ENCODE measurements around the gene RAB27A. TPM values are rescaled to one million over a fixed set of nuclear protein-coding genes. Genes with fewer than 3 reads are reported as not detected.

Gene RAB27A
- total and polyA plus RNA-seq, 10 of the 15 experiments (the other 5 are each of a cell fraction or from before 2014, with no cell fraction given), result 13.3 to 139 (median 35.2) TPM

DNA sequence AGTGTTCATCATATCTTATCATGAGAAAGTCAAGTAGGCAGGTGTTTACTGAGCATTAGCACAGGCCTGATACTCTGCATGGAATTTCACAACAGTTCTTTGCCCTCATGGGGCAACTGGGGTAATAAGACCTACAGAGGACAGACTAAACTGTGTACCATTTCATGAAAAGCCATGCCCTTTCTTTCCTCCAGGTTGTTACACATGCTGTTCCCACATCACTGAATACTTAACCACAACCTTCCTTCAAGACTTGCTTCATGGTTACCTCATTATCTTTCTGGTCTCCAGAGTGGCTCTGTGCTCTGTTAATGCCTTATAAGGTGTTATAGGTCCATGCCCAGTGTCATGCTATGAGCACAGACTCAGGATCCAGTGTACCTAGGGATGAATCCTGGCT, 64.7 kb downstream of the RAB27A start (continued):
- TF ChIP-seq ZSCAN29 (IDR thresholded peaks at IDR 0.05), result no peak
- TF ChIP-seq SMAD1 (IDR thresholded peaks at IDR 0.05; ENCODE audit: low read depth, partially characterized antibody), result no peak
- no peak for TF ChIP-seq YBX1 (IDR thresholded peaks at IDR 0.05)
- TF ChIP-seq, protein P1, sequence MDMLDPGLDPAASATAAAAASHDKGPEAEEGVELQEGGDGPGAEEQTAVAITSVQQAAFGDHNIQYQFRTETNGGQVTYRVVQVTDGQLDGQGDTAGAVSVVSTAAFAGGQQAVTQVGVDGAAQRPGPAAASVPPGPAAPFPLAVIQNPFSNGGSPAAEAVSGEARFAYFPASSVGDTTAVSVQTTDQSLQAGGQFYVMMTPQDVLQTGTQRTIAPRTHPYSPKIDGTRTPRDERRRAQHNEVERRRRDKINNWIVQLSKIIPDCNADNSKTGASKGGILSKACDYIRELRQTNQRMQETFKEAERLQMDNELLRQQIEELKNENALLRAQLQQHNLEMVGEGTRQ (IDR thresholded peaks at IDR 0.05; ENCODE audit: borderline replicate concordance, low read depth, low read length), result no peak

DNA sequence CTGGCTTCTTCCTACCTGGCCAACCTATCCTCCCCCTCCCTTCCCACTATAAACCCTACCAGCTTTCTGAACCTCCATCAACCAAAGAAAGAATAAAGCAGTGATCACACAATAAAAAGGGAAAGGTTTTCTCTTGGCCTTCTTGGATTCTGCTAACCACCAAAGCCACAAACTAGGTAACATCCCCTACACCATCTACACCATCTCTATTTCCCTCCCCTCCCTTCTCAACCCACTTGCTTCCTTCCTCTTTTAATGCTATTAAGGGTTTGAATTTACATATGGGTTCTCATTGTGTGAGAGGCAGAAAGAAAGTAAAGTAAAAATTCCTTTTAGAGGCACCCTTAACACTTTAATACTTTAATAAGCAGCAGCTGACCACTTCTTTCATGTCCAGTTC, 67.0 kb downstream of the RAB27A start:
- H3K4me3 ChIP-seq, result no peak overlapping the region
- peak; percentile 71 for ATAC-seq
- intact Hi-C loops (cut with micrococcal nuclease; ENCODE audit: unreplicated experiment), result loop anchor here (5.0 kb wide), 1 partner anchor 35 kb away; no protein-coding TSS in a partner anchor
- TF ChIP-seq POU2F2 (IDR thresholded peaks at IDR 0.05; ENCODE audit: borderline replicate concordance, low read depth, low read length), result peak; percentile 78; the same call in 1 of the 3 replicates
- peak; percentile 49; the same call in 1 of the 2 replicates for TF ChIP-seq NFIC (IDR thresholded peaks at IDR 0.05; ENCODE audit: low read depth, low read length)
- TF ChIP-seq EED (IDR thresholded peaks at IDR 0.05; ENCODE audit: low read depth), result peak; percentile 75
- peak; percentile 21; the same call in 1 of the 2 replicates for TF ChIP-seq SPI1 (IDR thresholded peaks at IDR 0.05; ENCODE audit: borderline replicate concordance, insufficient read depth, low read depth, low read length)
- no peak for TF ChIP-seq NR2C2 (IDR thresholded peaks at IDR 0.05; ENCODE audit: borderline replicate concordance, control insufficient read depth, insufficient read length, low read depth)
- TF ChIP-seq MEF2B (IDR thresholded peaks at IDR 0.05; ENCODE audit: partially characterized antibody, poor library complexity, severe bottlenecking), result peak; percentile 26
- peak; percentile 15; the same call in 1 of the 2 replicates for TF ChIP-seq HDGF (IDR thresholded peaks at IDR 0.05)
- 0 out of 2 replicates have a peak, but pooled peaks have one; percentile 40 for TF ChIP-seq TBL1XR1 (IDR thresholded peaks at IDR 0.05; ENCODE audit: low read depth, low read length)
- TF ChIP-seq, protein P2, sequence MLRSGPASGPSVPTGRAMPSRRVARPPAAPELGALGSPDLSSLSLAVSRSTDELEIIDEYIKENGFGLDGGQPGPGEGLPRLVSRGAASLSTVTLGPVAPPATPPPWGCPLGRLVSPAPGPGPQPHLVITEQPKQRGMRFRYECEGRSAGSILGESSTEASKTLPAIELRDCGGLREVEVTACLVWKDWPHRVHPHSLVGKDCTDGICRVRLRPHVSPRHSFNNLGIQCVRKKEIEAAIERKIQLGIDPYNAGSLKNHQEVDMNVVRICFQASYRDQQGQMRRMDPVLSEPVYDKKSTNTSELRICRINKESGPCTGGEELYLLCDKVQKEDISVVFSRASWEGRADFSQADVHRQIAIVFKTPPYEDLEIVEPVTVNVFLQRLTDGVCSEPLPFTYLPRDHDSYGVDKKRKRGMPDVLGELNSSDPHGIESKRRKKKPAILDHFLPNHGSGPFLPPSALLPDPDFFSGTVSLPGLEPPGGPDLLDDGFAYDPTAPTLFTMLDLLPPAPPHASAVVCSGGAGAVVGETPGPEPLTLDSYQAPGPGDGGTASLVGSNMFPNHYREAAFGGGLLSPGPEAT (IDR thresholded peaks at IDR 0.05; ENCODE audit: low read depth), result peak; percentile 58; the same call in 1 of the 2 replicates
- TF ChIP-seq MTA2 (IDR thresholded peaks at IDR 0.05; ENCODE audit: low read depth), result peak; percentile 68
- TF ChIP-seq BMI1 (IDR thresholded peaks at IDR 0.05; ENCODE audit: borderline replicate concordance), result peak; percentile 50; the same call in 1 of the 2 replicates
- TF ChIP-seq IKZF1 (conservative IDR thresholded peaks at IDR 0.05), result peak; percentile 65
- no peak for TF ChIP-seq ZBED1 (IDR thresholded peaks at IDR 0.05; ENCODE audit: borderline replicate concordance)

More for the DNA sequence above, 67.0 kb downstream of the RAB27A start:
- POLR2A ChIA-PET, result interaction anchor here (1.9 kb wide), 1 partner anchor 59 kb away, joined by 9 read pairs; no protein-coding TSS in a partner anchor
- Histone ChIP-seq H3K4me1 (ENCODE audit: control insufficient read depth, insufficient read depth, low read length) (peaks cover 33% of the 10 kb centered on the region), H3K27ac (ENCODE audit: control insufficient read depth, insufficient read depth) (peak overlapping the region; percentile 60; the same call in 1 of the 2 replicates), H3K9me3 (replicated peaks; ENCODE audit: control insufficient read depth, insufficient read depth, low read length) (no peaks in the 10 kb centered on the region), H3K79me2 (ENCODE audit: control insufficient read depth, insufficient read depth, low read length) (no peaks in the 10 kb centered on the region), H2AFZ (ENCODE audit: control insufficient read depth, low read depth, low read length) (no peak overlapping the region), H3K36me3 (ENCODE audit: control insufficient read depth in 2 of 2, insufficient read depth in 2 of 2, low read length in 1 of 2) (peaks cover 0 to 2% of the 10 kb centered on the region in 2 experiments; a peak in 2 of 4 replicates), H4K20me1 (ENCODE audit: control insufficient read depth, insufficient read depth) (no peaks in the 10 kb centered on the region), H3K27me3 (replicated peaks in 1 of 2; ENCODE audit: control insufficient read depth in 2 of 2, insufficient read depth in 2 of 2, low read length in 1 of 2) (no peaks in the 10 kb centered on the region), H3K4me2 (ENCODE audit: control insufficient read depth, insufficient read depth) (peak overlapping the region; percentile 83), H3K9ac (ENCODE audit: control insufficient read depth, insufficient read depth, low read length) (no peak overlapping the region)
- in situ Hi-C loops (cut with MboI), result loop anchor here (5.0 kb wide), 1 partner anchor 60 kb away; no protein-coding TSS in a partner anchor
- CTCF ChIA-PET, result interaction anchor here (0.6 to 2.5 kb wide), 6 partner anchors 26 to 217 kb away, joined by 3 to 11 read pairs (median 4); partner anchors contain the start of gene RSL24D1
- SMC1A ChIA-PET (ENCODE audit: uncharacterized antibody, unreplicated experiment), result interaction anchor here (0.9 to 7.4 kb wide), 7 partner anchors 9 to 96 kb away, joined by 3 to 110 read pairs (median 5); partner anchors contain the start of genes PIGB and PIGBOS1
- no TSS peak for BruUV-seq (replicated peaks)
- FAIRE-seq (peak; percentile 91), DNase-seq (ENCODE audit: low read depth, low spot score) (peak; percentile 45)
- RAD21 ChIA-PET (ENCODE audit: unreplicated experiment), result interaction anchor here (1.0 to 3.1 kb wide), 7 partner anchors 33 to 656 kb away, joined by 3 to 20 read pairs (median 5); no protein-coding TSS in a partner anchor
